Fibroblast of skin of left biceps (primary cell): ENCODE results near the gene ZNF862.
"Not testable (repeated sequence)": the region's sequence is repeated elsewhere in the genome, so short reads cannot be mapped to it uniquely, and the experiment has no call there.

ENCODE experiments used
- DNase-seq, 2 experiments: peaks; one replicate each; pipeline ENCODE4 v3.0.0-alpha.2; 2013; ENCODE audit warnings: low read depth in 2 of 2

Gene ZNF862

DNA sequence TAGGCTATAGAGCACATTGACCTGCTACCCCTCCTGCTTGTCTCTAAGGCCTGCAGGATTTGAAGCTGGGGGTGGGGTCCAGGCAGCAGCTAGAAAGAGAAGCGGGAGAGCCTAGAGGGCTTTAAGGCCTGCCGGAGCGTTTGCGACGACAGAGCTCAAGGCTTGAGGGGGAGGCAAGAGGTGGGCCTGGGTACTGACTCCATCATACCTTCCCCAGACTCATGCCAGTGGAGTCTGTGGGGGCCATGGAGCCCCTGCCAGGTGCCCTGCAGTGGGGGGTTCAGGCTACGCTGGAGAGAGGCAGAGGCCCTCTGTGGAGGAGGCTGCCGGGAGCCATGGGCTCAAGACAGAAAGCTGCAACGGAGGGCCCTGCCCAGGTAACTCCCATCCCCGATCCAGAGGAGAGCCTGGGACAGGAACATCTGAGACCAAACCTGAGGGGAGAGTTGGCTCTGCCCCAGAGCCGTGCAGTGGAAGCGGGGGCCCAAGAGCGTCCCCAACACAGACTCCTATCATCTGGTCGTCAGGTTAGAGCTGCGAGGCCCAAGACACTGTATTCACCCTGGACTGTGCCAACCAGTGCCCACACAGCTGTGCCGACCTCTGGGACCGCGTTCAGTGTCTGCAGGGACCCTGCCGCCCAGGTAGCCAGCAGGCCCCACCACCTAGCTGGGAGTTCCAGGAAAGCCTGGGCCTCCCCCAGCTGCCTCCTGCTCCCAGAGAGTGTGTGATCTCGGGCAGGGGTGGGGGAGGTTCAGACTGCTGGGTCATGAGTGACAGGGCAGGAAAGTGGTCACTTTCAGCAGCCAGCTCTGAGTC, 13.2 kb upstream of the ZNF862 start:
- DNase-seq = no peak

DNA sequence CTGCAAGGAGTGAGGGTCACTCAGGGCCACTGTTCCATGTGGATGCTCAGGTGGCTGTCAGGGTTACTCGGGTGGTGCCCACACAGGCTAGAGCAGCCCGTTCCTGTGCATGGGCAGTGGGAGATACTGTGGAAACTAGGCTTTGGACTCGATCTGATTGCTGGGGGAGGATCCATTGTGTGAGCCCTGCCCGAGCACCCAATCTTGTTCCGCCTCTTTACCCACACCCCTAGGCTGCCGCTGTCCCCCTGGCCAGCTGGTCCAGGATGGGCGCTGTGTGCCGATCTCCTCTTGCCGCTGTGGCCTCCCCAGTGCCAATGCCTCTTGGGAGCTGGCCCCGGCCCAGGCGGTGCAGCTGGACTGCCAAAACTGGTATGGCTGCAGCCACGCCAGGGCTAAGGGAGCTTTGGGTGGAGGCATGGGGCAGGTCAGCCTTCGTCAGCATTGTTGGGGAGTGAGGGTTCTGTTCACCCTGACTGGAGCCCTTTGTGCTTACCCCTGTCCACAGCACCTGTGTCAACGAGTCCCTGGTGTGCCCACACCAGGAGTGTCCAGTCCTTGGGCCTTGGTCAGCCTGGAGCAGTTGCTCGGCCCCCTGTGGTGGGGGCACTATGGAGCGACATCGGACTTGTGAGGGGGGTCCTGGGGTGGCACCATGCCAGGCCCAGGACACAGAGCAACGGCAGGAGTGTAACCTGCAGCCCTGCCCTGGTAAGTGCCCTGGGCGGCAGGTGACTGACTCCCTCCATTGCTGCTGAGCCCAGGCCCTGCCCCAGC, 12.4 kb upstream of the ZNF862 start:
- DNase-seq = no peak

DNA sequence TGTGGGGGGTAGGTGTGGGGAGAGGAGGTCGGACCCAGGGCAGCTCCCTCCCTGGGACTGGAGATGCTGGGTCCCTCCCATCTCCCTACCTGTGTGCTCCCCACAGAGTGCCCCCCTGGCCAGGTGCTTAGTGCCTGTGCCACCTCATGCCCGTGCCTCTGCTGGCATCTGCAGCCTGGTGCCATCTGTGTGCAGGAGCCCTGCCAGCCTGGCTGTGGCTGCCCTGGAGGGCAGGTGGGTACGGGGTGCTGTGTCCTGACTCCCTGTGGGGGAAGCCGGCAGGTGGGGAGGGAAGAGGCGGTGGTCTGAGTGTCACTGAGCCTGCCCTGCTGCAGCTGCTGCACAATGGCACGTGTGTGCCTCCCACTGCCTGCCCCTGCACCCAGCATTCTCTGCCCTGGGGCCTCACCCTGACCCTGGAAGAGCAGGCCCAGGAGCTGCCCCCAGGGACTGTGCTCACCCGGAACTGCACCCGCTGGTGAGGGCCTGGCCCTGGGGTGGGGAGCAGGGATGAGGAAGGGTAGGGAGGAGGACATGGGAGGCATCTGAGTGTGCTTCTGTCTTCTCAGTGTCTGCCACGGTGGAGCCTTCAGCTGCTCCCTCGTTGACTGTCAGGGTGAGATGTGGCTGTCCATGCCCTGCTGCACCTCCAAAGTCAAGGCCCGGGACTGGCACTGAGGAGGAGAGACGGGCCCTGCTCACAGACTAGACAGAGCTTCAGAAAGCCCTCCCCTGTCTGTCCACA, 11.7 kb upstream of the ZNF862 start:
- no peak for DNase-seq

DNA sequence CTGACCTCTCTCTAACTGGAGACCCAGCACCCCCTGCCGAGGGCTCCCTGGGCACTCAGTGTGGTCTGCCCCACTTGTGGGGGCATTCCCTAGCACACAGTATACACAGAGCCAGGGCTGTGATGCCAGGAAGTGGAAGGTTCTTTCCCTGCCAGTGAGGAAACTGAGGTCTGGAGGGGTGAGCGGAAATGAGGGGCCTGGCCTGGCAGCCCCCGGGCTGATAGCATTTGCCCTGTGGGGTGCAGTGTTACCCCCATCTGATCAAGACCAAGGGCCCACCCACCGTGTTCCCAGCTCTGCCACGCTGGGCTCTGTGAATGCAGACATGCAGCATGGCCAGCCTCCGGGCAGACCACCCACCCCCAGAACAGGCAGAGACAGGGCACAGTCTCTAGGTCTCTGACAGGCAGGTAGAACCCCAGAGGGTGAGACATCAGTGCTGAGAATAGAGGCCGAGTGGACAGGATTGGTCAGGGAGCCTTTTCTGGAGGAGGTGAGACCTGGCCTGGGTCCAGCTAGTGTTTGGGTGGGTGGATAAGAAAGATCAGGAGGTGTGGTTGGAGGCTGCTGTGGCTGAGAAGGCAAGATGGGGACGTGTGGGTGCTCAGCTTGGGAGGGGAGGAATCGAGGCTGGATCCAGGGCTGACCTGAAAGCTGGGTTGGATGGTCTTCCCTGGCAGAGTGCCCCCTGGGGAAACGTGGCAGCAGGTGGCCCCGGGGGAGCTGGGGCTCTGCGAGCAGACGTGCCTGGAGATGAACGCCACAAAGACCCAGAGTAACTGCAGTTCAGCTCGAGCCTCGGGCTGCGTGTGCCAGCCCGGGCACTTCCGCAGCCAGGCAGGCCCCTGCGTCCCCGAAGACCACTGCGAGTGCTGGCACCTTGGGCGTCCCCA, 10.8 kb upstream of the ZNF862 start:
- no peak for DNase-seq

DNA sequence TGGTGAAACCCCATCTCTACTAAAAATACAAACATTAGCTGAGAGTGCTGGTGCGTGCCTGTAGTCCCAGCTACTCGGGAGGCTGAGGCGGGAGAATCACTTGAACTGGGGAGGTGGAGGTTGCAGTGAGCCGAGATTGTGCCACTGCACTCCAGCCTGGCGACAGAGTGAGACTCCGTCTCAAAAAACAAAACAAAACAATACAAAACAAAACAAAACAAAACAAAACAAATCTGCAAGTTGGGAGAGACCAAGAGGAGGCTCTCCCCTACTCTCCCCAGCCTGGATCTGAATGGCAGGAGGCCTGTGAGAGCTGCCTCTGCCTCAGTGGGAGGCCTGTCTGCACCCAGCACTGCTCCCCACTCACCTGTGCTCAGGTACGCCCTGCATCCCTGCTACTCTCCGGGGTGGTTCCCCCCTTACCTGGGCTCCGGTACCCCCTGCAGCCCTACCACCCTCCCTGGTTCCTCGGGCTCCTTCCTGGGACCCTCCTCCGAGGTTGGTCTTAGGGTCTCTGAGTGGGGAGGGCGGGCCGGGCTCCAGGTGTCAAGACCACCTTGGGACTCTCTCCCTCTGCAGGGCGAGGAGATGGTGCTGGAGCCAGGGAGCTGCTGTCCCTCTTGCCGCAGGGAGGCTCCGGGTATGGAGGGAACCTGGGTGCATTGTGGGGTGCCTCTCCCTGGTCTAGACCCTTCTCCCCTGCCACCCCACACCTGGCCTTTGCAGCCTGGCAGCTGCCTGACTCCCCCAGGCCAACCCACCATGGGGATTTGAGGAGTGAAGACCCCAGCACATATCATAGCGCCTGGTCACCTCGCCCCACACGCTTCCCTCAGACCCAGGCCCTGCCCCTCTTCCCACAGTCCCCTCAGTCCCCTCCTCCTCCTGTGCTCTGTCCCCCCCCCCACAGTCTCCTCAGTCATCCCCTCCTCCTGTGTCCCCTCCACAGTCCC, 9.5 kb upstream of the ZNF862 start:
- DNase-seq = no peak

DNA sequence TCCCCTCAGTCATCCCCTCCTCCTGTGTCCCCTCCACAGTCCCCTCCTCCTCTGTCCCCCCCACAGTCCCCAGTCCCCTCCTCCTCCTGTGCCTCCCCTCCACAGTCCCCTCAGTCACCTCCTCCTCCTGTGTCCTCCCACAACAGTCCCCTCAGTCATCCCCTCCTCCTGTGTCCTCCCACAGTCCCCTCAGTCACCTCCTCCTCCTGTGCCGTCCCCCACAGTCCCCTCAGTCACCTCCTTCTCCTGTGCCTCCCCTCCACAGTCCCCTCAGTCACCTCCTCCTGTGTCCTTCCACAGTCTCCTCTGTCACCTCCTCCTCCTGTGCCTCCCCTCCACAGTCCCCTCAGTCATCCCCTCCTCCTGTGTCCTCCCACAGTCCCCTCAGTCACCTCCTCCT, 7.6 kb upstream of the ZNF862 start:
- not testable (repeated sequence) for DNase-seq

DNA sequence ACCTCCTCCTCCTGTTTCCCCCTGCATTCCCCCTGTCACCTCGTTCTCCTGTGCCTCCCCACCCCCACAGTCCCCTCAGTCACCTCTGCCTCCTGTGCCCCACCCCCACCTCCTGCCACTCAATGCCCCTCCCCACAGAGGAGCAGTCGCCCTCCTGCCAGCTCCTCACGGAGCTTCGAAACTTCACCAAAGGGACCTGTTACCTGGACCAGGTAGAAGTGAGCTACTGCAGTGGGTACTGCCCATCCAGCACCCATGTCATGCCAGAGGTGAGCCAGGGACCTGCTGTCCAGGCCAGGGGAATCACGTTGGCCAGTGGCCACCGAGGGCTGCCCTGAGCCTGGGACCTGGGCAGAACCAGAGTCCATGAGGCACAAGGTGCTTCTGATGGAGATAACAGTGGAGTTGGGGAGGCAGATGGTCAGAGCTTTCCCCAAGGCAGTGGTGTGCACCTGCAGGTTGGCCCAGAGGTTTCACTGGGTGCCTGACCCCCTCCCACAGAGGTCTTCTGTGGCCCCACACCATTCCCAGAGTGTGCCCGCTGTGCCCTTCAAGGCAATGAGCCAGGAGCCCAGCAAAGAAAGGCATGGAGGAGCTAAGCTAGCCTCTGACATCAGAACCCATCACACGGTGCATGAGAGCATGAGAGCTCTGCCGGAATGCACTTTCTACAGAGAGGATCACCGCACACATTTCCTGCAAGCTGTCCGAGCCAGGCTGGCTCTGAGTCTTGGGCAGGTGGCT, 7.0 kb upstream of the ZNF862 start:
- no peak for DNase-seq

DNA sequence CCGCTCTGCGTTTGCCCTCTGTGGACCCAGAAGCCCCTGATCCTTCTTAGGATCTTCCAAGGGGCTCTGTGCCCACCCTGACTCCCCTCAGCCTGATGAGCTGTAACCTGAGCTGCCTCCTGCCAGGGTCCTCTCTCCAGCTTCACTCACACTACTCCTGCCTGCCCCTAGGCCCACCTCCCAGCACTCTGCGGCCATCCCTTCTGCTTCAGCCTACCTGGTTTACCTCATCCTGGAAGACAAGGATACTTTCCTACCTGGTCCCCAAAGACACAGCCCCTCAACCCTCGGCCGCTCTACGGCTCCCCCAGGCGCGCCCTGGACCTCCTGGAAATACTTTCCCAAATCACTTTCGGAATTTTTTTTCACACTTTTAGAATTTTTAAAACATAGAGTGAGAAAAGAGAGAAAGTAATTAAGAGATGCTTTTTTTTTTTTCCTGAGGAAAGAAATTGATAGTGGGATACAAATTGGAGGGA, 6.4 kb upstream of the ZNF862 start:
- no peak for DNase-seq

DNA sequence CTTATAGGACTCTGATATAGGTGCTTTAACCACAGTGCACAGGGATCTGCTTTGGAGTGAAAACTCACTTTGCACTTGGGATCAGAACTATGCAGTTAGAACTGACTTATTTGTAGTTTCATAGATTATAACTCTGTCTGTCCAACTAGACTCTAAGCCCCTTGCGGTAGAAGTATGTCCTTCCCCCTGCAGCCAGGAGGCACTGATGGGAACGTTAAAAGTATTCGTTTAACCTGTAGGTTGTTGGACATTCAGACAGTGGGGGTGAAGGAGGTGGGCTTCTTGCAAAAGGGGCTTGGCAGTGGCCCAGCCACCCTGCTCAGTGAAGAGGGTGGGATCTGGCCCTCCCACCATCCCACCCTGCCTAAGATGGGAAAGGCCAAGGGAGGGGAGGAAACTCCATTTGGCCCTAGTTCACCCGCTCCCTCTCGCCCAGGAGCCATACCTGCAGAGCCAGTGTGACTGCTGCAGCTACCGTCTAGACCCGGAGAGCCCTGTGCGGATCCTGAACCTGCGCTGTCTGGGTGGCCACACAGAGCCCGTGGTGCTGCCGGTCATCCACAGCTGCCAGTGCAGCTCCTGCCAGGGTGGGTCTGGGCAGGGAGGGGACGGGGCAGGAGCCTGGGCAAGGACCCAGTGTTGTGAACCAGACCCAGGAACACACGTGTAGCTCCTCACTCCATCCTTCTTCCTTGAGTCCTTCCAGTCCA, 5.7 kb upstream of the ZNF862 start:
- DNase-seq = no peak

DNA sequence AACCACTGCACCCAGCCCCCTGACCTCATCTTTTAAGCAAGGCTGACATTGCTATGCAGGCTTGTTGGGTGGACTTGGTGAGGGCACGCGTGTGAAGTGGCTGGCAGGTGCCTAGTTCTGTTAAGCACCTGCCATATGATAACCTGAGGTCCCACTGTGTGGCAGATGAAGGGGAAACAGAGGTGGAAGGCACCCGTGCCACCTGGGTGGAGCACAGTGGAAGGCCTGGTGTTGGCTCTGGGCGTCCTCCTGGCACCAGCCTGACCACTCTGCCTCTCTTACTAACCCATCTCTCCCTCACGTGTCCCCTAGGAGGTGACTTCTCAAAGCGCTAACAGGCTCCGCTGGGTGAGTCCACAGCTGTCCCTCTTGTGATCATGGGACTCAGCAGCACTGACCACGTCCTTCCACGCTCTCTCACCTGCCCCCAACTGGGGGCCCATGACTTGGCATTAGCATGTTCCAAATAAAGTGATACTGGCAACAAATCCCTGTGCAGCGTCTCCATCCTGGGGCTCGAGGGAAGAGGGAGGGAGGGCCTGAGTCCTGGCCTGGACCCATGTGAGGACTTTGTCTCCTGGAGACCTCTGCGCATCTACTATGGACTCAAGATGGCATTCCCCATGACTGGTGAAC, 4.6 kb upstream of the ZNF862 start:
- no peak for DNase-seq

DNA sequence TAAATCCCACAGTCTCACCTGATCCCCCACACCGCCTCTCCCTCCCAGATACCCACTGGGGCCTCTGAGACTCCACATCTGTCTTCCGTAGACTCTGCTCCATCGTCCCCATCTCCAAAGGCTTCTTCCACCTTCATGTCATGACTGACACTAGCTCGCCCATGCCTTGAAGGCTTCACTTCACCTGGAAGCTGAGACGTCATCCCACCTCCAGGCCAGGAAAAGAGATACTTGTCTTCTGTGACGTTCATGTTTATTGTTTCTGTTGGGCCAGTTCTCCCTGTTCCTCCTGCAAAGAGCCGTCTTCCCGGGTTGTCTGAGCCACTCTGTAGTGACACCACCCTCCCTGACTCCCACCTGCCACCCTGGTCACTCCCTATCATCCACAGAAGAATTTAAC, 3.6 kb upstream of the ZNF862 start:
- no peak for DNase-seq

DNA sequence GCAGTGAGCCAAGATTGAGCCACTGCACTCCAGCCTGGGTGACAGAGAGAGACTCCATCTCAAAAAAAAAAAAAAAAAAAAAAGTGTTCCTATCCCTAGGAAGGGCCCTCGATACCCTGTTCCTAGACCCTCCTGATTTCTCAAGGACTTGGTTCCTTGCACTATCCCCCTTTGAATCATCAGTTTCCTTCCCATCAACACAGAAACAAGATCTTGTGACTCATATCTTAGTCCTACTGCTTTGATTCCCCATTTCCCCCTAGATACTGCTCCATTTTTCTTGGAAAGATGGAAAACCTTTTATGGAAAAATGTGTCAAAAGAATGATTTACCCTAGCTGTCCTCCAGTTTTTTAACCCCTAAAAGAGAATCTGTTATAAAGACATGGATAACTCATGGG, 1.7 kb upstream of the ZNF862 start:
- DNase-seq = no peak

DNA sequence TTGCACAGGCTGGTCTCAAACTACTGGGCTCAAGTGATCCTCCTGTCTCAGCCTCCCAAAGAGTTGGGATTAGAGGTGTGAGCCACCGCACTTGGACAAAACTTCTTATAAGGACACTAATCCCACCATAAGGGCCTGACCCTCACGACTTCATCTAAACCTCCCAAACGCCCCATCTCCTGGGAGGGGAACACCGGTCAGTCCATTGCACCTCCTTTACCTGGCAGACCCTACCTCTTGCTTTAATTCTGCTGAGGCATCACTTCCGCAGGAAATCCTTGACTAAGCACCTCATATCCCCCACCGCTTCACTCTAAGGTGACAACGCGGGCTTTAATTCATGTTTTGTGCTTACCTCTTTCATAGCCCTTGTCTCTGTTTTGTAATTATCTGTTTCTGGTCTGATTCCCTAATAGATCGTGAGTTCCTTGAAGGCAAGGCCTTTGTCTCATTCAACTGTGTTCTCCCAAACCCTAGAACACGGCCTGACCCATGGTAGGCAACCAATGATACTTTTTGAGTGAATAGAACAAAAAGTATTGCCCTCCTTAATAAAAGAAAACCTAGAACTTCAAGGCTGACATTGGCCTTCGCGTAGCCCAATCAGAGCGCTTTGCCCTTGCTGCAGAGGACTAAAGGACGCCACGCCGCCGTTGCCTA, 481 bp upstream of the ZNF862 start:
- DNase-seq = no peak

DNA sequence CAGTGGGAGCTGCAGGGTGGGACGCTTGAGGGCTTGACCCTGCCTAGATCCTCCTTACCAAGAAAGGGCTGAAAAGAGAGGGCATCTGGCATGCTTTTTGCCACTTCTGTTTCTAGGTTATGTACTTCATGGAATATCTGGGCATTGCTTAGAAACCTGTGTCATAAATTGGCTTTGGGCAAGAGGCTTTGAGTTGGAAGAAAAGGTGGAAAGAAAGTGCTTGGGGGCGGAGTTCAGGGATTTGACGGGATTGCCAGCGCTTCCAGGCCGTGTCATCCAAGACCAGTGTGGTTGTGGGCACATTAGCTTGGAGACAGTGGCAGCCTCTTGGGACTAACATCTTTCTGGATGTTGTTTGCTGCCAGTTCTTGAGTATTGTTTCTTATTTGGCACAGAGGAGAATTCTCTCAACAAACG, 825 bp downstream of the ZNF862 start:
- DNase-seq = no peak

DNA sequence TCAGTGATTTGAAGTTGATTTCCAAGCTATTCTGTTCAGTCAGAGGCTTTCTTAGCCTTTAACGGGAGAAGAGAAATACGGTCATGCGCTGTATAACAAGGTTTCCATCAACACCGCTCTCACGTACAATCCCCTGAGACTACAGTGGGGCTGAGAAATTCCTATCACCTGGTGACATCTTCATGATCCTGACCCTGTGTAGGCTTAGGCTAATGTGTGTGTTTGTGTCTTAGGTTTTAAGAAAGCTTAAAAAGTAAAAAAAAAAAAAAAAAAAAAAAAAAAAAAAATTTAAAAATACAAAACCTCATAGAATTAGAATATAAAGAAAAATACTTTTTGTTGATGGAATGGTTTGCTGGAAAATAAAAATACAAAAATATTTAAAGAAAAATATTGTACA, 1.8 kb downstream of the ZNF862 start:
- DNase-seq = no peak

DNA sequence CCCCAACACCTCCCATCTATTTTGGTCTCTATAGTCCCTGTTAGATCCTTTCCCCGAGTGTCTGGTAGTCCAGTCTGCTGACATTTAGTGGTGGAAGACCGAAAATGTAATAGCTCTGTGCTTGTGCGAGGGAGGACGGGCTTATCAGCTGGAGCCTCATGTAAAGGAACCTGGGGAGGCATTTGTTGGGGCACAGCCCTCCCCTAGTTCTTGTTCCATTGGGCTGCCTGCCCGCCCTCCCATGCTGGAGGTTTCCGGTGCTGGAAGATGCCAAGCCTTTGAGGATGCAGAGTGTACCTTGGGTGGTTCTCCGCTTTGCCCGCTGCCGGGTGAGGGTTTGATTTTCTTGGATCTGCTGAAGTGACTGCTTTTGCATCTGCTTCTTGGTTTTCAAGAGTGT, 5.4 kb downstream of the ZNF862 start:
- DNase-seq = no peak

DNA sequence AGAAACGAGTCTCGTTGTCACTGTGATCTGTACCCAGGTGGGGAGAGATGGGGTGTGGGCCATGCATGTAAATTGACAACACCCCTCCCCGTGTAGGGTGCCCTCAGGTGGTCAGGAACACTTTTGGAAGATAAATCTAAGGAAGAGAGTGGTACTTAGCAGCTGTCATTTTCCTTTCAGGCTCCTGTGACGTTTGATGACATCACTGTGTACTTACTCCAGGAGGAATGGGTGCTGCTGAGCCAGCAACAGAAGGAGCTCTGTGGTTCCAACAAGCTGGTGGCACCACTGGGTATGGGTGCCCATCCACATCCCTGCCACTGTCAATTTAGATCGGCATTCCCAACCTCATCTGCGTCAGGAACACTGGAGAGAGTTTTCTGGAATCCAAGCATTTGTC, 6.3 kb downstream of the ZNF862 start:
- DNase-seq = no peak
